NCI-H526 (cell line): ENCODE results near the gene ETV6.

Experiments
- DNase-seq, 2 experiments: peaks; one replicate each; lab custom pipeline; 2025; lab: John Stamatoyannopoulos, UW

The ETV6 gene

GRCh38 chr12:11695321-11695720 is 45.8 kb downstream of the ETV6 start:
- no peak for DNase-seq

DNA sequence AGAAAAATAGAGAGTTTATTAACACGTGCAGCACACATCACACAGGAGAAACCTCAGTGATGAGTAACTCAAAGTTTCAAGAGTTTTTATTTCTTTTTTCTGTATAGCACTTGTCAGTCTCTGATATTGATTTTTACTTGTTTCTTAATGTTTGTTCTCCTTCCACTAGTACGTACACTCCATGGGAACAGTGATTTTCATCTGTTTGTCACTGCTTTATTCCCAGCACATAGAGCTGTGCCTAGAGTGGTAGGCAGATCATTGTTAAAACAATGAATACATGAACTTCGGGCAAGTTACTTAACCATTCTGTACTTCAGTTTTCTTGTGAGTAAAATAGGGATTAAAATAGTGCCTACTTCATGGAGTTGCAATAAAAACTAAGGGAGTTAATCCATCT is 46.6 kb downstream of the ETV6 start:
- no peak for DNase-seq

GRCh38 chr12:11697131-11697530 is 47.7 kb downstream of the ETV6 start:
- no peak for DNase-seq

DNA sequence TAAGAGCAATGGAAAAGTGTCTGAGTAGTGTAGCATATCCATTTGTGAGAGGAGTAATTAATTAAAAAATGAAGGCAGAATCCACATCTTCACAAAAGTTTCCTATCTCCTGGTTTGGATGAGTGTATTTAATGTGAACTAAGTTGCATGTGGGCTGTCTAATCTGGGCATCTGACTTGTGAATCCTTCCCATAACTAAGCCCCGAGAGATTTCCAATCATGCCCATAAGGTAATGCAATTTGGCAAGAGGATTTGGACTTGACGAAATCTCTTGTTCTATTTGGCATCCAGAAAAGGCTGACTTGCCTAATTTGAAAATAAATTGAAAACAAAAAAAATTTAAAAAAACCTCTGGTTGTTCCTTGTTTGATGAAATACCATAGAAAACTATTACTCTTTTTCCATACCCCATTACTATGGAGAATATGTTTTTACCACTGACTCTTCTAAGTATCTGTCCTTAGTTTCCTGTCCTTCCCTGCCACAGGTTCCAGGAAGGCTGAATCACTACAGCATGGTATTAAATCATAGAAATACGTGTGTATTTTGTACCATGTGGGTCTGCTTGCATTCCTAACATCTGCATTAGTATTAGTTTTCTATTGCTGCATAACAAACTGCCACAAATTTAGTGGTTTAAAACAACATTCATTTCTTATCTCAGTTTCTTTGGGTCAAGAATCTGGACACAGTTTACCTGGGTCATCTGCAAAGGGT is 48.4 kb downstream of the ETV6 start:
- no peak for DNase-seq

DNA sequence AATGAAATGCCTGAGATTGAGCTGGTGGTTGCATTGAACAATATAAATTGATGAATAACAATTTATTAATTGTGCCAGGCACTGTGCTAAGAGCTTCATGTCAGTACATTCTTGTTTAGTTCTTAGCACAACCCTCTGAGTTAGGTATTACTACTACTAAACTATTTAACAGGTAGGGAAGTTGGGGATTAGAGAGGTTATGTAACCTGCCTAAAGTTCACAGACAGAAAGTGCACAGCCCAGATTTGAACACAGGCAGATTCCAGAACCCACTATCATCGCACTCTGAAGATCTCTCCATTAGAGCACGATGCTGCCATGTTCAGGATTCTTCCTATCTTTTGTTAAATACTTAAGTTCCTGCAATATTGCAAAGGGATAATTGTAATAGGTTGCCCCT is 49.3 kb downstream of the ETV6 start:
- DNase-seq = no peak

- DNase-seq = no peak
These were observed 52.0 kb downstream of the ETV6 start for GRCh38 chr12:11701433-11701832.

- no peak for DNase-seq
These were observed 53.5 kb downstream of the ETV6 start for GRCh38 chr12:11702959-11703358.

- DNase-seq = no peak
These were observed 53.9 kb downstream of the ETV6 start for GRCh38 chr12:11703378-11703777.

DNA sequence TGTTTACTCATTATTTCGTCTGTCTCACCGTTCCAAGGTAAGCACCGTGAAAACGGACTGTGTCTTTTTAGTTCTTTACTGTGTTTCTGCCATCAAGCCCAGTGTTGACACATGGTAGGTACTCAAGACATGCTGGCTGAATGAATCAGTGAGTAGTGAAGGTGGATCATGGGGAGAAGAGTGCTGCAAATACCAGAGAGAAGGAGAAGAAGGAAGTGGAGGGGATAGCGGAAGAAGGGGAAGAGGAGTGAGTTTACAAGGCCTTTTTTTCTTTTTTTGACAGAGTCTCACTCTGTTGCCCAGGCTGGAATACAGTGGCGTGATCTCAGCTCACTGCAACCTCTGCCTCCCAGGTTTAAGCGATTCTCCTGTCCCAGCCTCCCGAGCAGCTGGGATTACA is 54.6 kb downstream of the ETV6 start:
- no peak for DNase-seq

- no peak for DNase-seq
These were observed 55.5 kb downstream of the ETV6 start for GRCh38 chr12:11705010-11705409.

- DNase-seq = no peak
These were observed 57.3 kb downstream of the ETV6 start for GRCh38 chr12:11706509-11707379.

DNA sequence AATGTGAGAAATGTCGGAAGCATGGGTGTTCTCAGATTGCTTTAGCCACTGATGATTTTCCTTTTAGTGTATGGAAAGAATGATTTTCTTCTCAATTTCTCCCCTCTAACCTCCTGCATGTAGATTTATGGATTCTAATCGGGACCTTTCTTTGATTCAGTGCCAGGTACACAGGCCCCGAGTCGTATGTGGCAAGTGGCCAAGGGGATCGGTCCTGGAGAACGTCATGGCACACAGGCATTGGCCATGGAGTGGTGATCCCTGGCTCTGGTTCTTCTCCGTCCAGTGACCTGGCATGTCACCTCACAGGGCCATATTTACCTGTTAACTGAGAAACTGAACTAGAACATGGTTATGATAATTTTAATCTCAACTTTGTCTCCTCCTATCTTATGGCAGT is 58.1 kb downstream of the ETV6 start:
- no peak for DNase-seq

- DNase-seq = no peak
These were observed 60.0 kb downstream of the ETV6 start for GRCh38 chr12:11709513-11709912.

GRCh38 chr12:11710431-11710830 is 61.0 kb downstream of the ETV6 start:
- no peak for DNase-seq

- no peak for DNase-seq
These were observed 61.4 kb downstream of the ETV6 start for GRCh38 chr12:11710906-11711305.

DNA sequence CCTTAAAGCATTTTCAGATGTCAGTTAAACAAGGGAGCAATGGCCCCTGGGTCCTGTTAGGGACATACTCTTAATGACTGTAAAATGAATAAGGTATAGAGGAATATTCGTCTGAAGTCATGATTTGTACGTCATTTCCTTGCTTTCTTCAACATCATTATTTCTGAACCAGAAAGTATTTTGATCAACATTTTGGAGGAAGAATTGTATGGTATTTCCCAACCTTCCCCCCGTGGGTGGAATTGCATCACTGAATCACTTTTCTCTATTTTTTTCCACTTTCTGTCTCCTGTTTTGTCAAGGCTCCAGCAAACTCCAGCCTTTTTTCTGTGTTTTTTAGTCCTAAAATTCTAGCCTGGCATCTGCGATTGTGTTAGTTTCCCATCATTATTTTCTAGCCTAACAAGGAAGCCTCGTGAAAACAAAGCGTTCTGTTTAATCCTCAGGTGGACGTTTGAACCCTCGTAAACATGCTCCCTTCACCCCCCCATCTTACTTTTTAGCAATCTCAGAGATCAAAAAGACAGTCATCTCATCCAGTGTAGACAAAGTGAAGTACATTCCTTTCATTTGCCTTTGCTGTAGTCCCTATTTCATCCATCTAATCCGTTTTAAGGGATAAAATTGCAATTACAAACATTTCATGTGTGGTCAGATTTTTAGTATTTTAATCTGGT is 62.3 kb downstream of the ETV6 start:
- no peak for DNase-seq

GRCh38 chr12:11712491-11712890 is 63.0 kb downstream of the ETV6 start:
- DNase-seq = no peak

GRCh38 chr12:11713202-11713601 is 63.7 kb downstream of the ETV6 start:
- DNase-seq = no peak

- no peak for DNase-seq
These were observed 65.2 kb downstream of the ETV6 start for GRCh38 chr12:11714626-11715025.

- no peak for DNase-seq
These were observed 66.1 kb downstream of the ETV6 start for GRCh38 chr12:11715621-11716020.

DNA sequence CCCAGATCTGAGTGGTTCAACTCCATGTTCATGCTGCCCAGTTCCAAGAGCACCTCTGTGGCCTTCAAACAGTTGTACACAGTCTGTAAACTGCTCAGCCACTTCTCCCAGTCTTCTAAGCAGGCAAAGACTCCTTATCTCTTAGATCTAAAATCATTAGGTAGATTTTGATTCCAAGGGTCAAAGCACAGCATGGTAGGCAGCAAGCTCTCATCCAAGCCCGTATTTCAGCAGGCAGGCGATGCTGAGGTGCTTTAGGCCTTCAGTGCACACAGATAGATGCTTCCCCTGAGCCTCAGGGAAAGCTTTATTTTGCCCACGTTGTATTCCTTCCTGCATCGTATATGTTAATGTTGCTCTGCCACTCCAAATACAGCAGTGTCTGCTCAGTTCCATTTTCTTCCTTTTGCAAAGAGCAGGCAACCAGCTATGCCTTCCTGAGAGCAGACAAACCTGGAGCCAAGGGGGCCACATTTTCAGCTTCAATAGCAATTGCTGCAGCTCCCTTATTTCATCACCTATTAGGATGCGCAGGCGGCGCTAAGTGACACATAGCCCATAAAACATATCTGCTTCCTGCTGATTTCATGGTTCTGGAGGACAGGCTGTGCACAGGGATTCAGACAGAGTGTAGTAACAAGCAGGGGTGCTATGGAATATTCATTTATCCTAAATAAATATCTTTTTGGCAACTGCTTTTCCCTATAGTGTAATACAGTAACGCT is 67.5 kb downstream of the ETV6 start:
- peak in 1 of 2 experiments; percentile 42 for DNase-seq

GRCh38 chr12:11717519-11717961 is 68.1 kb downstream of the ETV6 start:
- peak; percentile 28 to 56 for DNase-seq
